Right lobe of liver (tissue), 4 donors: Measurements from ENCODE around the gene CLCA2.

ENCODE experiments used
- POLR2A ChIP-seq: fragments of 450-650 bp; IDR thresholded peaks from one replicate; pipeline ENCODE4 v1.6.1; 2017; ENCODE audit warnings: antibody characterized with exemption, mild to moderate bottlenecking
- TF ChIP-seq, protein P1 (sequence below), 4 donors: fragments of 200-600 bp in 3 of 4; fragments of 450-650 bp in 1 of 4; IDR thresholded peaks; one replicate each; pipeline versions ENCODE4 v1.5.1 to v1.8.0; 2016 to 2022; ENCODE audit warnings: antibody characterized with exemption in 4 of 4, mild to moderate bottlenecking in 2 of 4
- donor health status: DM: no; HTN: no; CAD: no.
- donor health status: DM: no; HTN: no; CAD: no.
- donor health status: DM: no; HTN: yes; CAD: no.

DNA sequence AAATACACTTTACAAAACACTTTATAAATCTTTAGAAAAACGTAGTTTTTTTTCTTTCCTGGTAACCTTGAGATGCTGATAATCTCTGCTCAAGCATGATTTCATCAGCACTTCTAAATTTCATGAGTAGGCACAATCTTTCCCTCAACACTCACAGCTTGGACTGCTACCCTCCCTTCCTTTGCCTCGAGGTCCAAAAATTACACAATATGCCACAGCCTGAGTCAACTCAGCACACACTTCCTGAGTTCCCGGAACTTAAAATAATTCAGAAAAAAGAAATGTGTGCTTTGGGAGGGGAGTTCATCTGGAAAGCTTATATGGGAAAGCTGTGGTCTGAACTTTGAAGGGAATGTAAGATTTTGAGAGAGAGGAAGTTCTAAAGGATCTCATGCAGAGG is 5.9 kb downstream of the CLCA2 start:
- TF ChIP-seq, protein P1, sequence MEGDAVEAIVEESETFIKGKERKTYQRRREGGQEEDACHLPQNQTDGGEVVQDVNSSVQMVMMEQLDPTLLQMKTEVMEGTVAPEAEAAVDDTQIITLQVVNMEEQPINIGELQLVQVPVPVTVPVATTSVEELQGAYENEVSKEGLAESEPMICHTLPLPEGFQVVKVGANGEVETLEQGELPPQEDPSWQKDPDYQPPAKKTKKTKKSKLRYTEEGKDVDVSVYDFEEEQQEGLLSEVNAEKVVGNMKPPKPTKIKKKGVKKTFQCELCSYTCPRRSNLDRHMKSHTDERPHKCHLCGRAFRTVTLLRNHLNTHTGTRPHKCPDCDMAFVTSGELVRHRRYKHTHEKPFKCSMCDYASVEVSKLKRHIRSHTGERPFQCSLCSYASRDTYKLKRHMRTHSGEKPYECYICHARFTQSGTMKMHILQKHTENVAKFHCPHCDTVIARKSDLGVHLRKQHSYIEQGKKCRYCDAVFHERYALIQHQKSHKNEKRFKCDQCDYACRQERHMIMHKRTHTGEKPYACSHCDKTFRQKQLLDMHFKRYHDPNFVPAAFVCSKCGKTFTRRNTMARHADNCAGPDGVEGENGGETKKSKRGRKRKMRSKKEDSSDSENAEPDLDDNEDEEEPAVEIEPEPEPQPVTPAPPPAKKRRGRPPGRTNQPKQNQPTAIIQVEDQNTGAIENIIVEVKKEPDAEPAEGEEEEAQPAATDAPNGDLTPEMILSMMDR (IDR thresholded peaks at IDR 0.05): no peak
- TF ChIP-seq POLR2A: no peak
